Endothelial cell of umbilical vein (primary cell): ENCODE results near the gene SLC16A5. TPM values are rescaled to one million over a fixed set of nuclear protein-coding genes. Genes with fewer than 3 reads are reported as not detected.
"Not testable (repeated sequence)": the region's sequence is repeated elsewhere in the genome, so short reads cannot be mapped to it uniquely, and the experiment has no call there.

Experiments
- BruUV-seq: library from RNA; stranded (reverse); fragments of 400-500 nt; replicated peaks from 2 replicates; lab custom pipeline; 2021; lab: Mats Ljungman, UMichigan
- CTCF ChIA-PET: fragments of 300-600, 350-600 bp; sonication (Branson Sonifier 250); formaldehyde crosslinking; loops from one replicate; lab custom pipeline; 2021; ENCODE audit warnings: antibody characterized with exemption, inconsistent platforms; lab: Charles Lee
- POLR2A ChIA-PET: fragments of 300-600, 350-600 bp; sonication (Branson Sonifier 250); formaldehyde crosslinking; loops from one replicate; lab custom pipeline; 2021; ENCODE audit warnings: antibody characterized with exemption, inconsistent platforms; lab: Charles Lee
- DNase-seq: peaks from one replicate; pipeline ENCODE4 v3.0.0-alpha.2; 2011; ENCODE audit warnings: low read depth, low spot score
- FAIRE-seq: peaks from 2 replicates; lab custom pipeline; 2011; peaks lifted over from hg19 to GRCh38; lab: Jason Lieb, UNC
- H2AFZ ChIP-seq: 2 replicates; pipeline ENCODE4 v1.6.0; 2012; ENCODE audit warnings: low read depth, low read length, control low read depth, inconsistent platforms
- H3K27ac ChIP-seq: 2 replicates; pipeline ENCODE4 v1.5.1; 2011; ENCODE audit warnings: low read depth, mild to moderate bottlenecking, control low read depth, low read length, moderate library complexity; ENCODE audit not compliant: insufficient read depth
- H3K27me3 ChIP-seq, 2 experiments: 2 replicates each; pipeline versions ENCODE4 v1.6.0 to v1.6.1; 2011; ENCODE audit warnings: low read length in 2 of 2, mixed read lengths in 1 of 2; ENCODE audit not compliant: control insufficient read depth in 2 of 2, insufficient read depth in 2 of 2
- H3K36me3 ChIP-seq, 2 experiments: 2 replicates in 1 of 2; 3 replicates in 1 of 2; pipeline ENCODE4 v1.5.1; 2011; ENCODE audit warnings: low read length in 2 of 2, mild to moderate bottlenecking in 1 of 2, moderate library complexity in 1 of 2; ENCODE audit not compliant: control insufficient read depth in 2 of 2, insufficient read depth in 2 of 2; ENCODE audit errors: extremely low read depth in 1 of 2
- H3K4me1 ChIP-seq: 3 replicates; pipeline ENCODE4 v1.5.1; 2011; ENCODE audit warnings: mild to moderate bottlenecking, low read length; ENCODE audit not compliant: control insufficient read depth, insufficient read depth; ENCODE audit errors: extremely low read depth
- H3K4me2 ChIP-seq: 2 replicates; pipeline ENCODE4 v1.6.1; 2011; ENCODE audit warnings: low read length, control low read depth, mixed read lengths; ENCODE audit not compliant: insufficient read depth
- H3K4me3 ChIP-seq, 3 experiments: fragments of 200-600 bp in 1 of 3; sonication (generic), shearing (Covaris generic) in 1 of 3; replicated peaks in 1 of 3; 2 replicates each; pipeline ENCODE4 v1.5.1; 2011 to 2016; ENCODE audit warnings: control low read depth in 3 of 3, low read length in 3 of 3, mild to moderate bottlenecking in 2 of 3, inconsistent platforms in 1 of 3, low read depth in 1 of 3, moderate library complexity in 1 of 3; ENCODE audit not compliant: insufficient read depth in 1 of 3
- H3K79me2 ChIP-seq: 2 replicates; pipeline ENCODE4 v1.6.0; 2012; ENCODE audit warnings: low read length, inconsistent platforms; ENCODE audit not compliant: control insufficient read depth, insufficient read depth
- H3K9ac ChIP-seq: replicated peaks from 2 replicates; pipeline ENCODE3; 2011; ENCODE audit warnings: low read length, control low read depth; ENCODE audit not compliant: insufficient read depth; ENCODE audit errors: extremely low read depth
- H3K9me1 ChIP-seq: replicated peaks from 3 replicates; pipeline ENCODE4 v1.6.0; 2011; ENCODE audit warnings: mild to moderate bottlenecking, low read length; ENCODE audit not compliant: control insufficient read depth, insufficient read depth; ENCODE audit errors: extremely low read depth
- H3K9me3 ChIP-seq: replicated peaks from 2 replicates; pipeline ENCODE4 v1.5.1; 2012; ENCODE audit warnings: low read length, inconsistent platforms; ENCODE audit not compliant: control insufficient read depth, insufficient read depth
- H4K20me1 ChIP-seq: replicated peaks from 2 replicates; pipeline ENCODE3; 2011; ENCODE audit warnings: mild to moderate bottlenecking, low read length; ENCODE audit not compliant: control insufficient read depth, insufficient read depth; ENCODE audit errors: extremely low read depth
- POLR2AphosphoS5 ChIP-seq: IDR thresholded peaks from 2 replicates; pipeline ENCODE4 v1.6.1; 2012; ENCODE audit warnings: low read depth, mild to moderate bottlenecking, control low read depth, low read length, moderate library complexity; ENCODE audit not compliant: insufficient read depth
- dilution Hi-C: fragments of 300-500 bp; cut with MboI; formaldehyde crosslinking; loops from one replicate; pipeline ENCODE4 v1.15.0; 2019; ENCODE audit warnings: low sequenced_read_pairs; ENCODE audit not compliant: extremely low pct_ligation_motif_present
- intact Hi-C: fragments of 100-400 bp; cut with micrococcal nuclease; formaldehyde crosslinking; loops from one replicate; pipeline ENCODE4 v1.10.0; 2022
- polyA plus RNA-seq, 4 experiments: library from polyadenylated mRNA; depleted of rRNA in 3 of 4; stranded (reverse) in 3 of 4; unstranded in 1 of 4; fragments of >200 nt; gene quantifications; 2 replicates each; pipeline versions ENCODE4 v1.2.1 to v1.2.3, GENCODE V29; 2011 to 2012; ENCODE audit warnings: missing spikeins in 1 of 4
- total RNA-seq: library from RNA; stranded (reverse); gene quantifications from 2 replicates; pipeline ENCODE4 v1.2.3, GENCODE V29; 2021
- TF ChIP-seq, protein P1 (sequence below), 2 donors: IDR thresholded peaks; 1 replicate in 1 of 2; 2 replicates in 1 of 2; pipeline ENCODE4 v1.5.1; 2011; ENCODE audit warnings: low read length in 2 of 2, mild to moderate bottlenecking in 2 of 2, moderate library complexity in 2 of 2, control low read depth in 1 of 2, inconsistent platforms in 1 of 2, low read depth in 1 of 2; ENCODE audit not compliant: insufficient read depth in 1 of 2; ENCODE audit errors: extremely low read depth in 1 of 2

The SLC16A5 gene
- total and polyA plus RNA-seq, 2 donors (not counting 3 experiments of a cell fraction or from before 2014, with no cell fraction given), result 16.4 to 23.3 TPM

DNA sequence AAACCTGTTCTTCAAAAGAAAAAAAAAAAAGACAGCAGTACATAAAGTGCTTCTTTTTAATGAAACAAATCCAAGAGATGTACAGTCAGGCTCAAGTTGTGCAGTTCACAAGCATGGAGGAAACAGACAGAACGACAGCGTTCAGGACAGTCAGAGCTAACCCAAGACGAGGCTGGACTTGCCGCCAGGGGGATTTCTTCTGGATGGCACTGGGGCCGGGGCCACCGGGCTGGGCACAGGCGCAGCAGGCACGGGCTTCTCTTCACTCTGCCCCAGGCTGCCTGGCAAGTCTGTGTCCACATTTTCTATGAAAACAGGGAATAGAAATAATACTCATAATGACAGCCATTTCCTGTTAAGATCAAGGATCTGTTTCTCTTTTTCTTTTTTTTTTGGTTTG is 48.2 kb downstream of the SLC16A5 start:
- FAIRE-seq, result peak; percentile 50

DNA sequence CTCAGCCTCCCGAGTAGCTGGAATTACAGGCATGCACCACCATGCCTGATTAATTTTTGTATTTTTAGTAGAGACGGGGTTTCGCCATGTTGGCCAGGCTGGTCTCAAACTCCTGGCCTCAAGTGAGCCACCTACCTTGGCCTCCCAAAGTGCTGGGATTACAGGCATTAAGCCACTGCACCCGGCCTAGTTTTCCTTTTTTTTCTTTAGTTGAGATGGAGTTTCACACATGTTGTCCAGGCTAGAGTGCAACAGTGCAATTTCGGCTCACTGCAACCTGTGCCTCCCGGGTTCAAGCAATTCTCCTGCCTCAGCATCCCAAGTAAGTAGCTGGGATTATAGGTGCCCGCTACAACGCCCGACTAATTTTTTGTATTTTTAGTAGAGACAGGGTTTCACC is 50.0 kb downstream of the SLC16A5 start:
- POLR2A ChIA-PET, FAIRE-seq, dilution Hi-C loops: not testable (repeated sequence)

More for the DNA sequence above, 48.2 kb downstream of the SLC16A5 start:
- no peak overlapping the region for H3K4me3 ChIP-seq
- H3K36me3 ChIP-seq, result peaks cover 9 to 10% of the 10 kb centered on the region in 2 experiments
- no peaks in the 10 kb centered on the region for H4K20me1 ChIP-seq
- intact Hi-C loops, result no loop called here
- no peak overlapping the region for H3K4me2 ChIP-seq
- DNase-seq, result peak; percentile 32
- CTCF ChIA-PET, result interaction anchor here (0.7 to 8.8 kb wide), 3 partner anchors 10 to 36 kb away, joined by 3 to 138 read pairs (median 3); no protein-coding TSS in a partner anchor
- no peaks in the 10 kb centered on the region for H3K9me1 ChIP-seq
- peaks cover 5% of the 10 kb centered on the region for H3K4me1 ChIP-seq
- H3K9me3 ChIP-seq, result no peaks in the 10 kb centered on the region
- BruUV-seq, result no TSS peak
- H2AFZ ChIP-seq, result no peak overlapping the region
- POLR2A ChIA-PET, result interaction anchor here (0.6 kb wide), 1 partner anchor 9 kb away, joined by 3 read pairs; no protein-coding TSS in a partner anchor
- dilution Hi-C loops, result no loop called here
- H3K27ac ChIP-seq, result no peak overlapping the region
- peaks cover 7% of the 10 kb centered on the region for H3K79me2 ChIP-seq
- H3K27me3 ChIP-seq, result no peaks in the 10 kb centered on the region
- no peak for TF ChIP-seq POLR2AphosphoS5
- TF ChIP-seq, protein P1, sequence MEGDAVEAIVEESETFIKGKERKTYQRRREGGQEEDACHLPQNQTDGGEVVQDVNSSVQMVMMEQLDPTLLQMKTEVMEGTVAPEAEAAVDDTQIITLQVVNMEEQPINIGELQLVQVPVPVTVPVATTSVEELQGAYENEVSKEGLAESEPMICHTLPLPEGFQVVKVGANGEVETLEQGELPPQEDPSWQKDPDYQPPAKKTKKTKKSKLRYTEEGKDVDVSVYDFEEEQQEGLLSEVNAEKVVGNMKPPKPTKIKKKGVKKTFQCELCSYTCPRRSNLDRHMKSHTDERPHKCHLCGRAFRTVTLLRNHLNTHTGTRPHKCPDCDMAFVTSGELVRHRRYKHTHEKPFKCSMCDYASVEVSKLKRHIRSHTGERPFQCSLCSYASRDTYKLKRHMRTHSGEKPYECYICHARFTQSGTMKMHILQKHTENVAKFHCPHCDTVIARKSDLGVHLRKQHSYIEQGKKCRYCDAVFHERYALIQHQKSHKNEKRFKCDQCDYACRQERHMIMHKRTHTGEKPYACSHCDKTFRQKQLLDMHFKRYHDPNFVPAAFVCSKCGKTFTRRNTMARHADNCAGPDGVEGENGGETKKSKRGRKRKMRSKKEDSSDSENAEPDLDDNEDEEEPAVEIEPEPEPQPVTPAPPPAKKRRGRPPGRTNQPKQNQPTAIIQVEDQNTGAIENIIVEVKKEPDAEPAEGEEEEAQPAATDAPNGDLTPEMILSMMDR (IDR thresholded peaks at IDR 0.05; ENCODE audit: extremely low read depth in 1 of 2, insufficient read depth in 1 of 2, low read depth in 1 of 2, low read length in 2 of 2), result peak in 1 of 2 donors; percentile 47
- H3K9ac ChIP-seq, result no peak overlapping the region

More for the DNA sequence above, 50.0 kb downstream of the SLC16A5 start:
- H3K9me1 ChIP-seq, H3K79me2 ChIP-seq, H3K9me3 ChIP-seq, H3K27ac ChIP-seq, DNase-seq, H4K20me1 ChIP-seq, H3K4me2 ChIP-seq, H3K9ac ChIP-seq, H3K4me1 ChIP-seq, intact Hi-C loops, H3K27me3 ChIP-seq, BruUV-seq, H2AFZ ChIP-seq, H3K4me3 ChIP-seq: not testable (repeated sequence)
- CTCF ChIA-PET, result interaction anchor here (1.7 kb wide), 1 partner anchor 64 kb away, joined by 4 read pairs; no protein-coding TSS in a partner anchor
- H3K36me3 ChIP-seq, result peaks cover 13 to 16% of the 10 kb centered on the region in 2 experiments
